ENCODE data around the gene UNC5A.

- TF ChIP-seq CTCF (conservative IDR thresholded peaks at IDR 0.05) (no peak), EZH2 (IDR thresholded peaks at IDR 0.05; ENCODE audit: low read depth) (no peak)
Observed at GRCh38 chr5:176866707-176867310, 56.5 kb downstream of the UNC5A start.

Measured in PC-9 (cell line).